HG03520 (cell line): ENCODE results near the gene BTN2A1.
"Not testable (repeated sequence)": the region's sequence is repeated elsewhere in the genome, so short reads cannot be mapped to it uniquely, and the experiment has no call there.

ENCODE experiments used
- ATAC-seq: cut with Tn5 transposase; IDR thresholded peaks from one replicate; pipeline ENCODE4 v1.9.1; 2021; ENCODE audit warnings: mild to moderate bottlenecking, moderate library complexity; ENCODE audit not compliant: unreplicated experiment

Gene BTN2A1

DNA sequence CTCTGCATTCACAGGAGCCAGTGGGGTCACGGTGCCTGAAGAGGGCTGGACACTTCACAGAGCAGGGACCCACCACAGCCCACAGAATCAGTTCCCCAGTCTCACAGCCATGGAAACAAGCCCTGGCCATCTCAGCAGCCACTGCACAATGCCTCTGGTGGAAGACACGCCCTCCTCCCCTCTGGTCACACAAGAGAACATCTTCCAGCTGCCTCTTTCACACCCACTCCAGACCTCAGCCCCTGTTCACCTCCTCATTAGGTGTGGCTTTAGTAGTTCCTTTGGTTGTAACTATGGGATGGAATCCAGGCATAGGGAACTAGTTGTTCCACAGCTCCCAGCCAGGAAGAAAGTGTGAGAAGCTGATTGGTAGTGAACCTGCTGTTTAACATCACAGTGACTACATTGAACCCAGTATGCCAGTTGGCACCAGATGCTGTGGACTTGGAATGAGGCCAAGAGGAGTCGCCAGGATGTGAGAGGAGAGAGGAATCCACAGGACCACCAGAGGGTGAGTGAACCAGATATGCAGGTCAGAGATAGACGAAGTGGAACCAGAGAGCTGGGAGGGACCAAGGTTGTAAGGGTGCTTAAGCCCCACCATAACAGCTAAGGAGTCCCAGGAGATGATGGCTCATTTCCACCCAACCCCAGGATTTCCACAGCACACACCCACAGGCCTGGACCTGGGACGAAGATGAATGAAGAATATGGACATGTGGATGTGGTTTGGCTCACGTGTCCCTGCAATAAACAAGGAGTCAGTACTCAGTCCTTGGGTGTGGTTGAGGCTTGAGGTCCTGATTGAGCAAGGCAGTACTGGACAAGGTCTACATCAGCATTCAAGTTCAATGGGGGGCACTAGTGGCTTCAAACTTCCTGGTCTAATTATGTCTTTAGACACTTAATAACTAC, 26.2 kb upstream of the BTN2A1 start:
- ATAC-seq = no peak

DNA sequence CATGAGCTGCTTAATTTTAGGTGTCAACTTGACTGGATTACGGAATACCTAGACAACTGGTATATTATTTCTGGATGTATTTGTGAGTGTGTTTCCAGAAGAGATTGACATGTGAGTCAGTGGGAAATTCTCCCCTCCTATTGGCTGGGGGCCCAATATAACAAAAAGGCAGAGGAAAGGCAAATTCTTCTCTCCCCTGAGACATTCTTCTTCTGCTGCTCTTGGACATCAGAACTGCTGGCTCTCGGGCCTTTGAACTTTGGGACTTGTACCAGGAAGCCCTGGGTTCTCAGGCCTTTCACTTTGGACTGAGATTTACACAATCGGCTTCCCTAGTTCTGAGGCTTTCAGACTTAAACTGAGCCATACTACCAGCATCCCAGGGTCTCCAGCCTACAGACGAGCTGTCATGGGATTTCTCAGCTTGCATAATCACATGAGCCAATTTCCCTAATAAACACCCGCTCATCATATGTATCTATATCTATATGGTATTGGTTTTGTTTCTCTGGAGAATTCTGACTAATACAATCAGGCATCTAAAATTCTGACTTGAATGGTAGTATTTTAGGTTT, 25.0 kb upstream of the BTN2A1 start:
- ATAC-seq = no peak

- not testable (repeated sequence) for ATAC-seq
Measured at GRCh38 chr6:26433680-26434079, 24.1 kb upstream of the BTN2A1 start.

DNA sequence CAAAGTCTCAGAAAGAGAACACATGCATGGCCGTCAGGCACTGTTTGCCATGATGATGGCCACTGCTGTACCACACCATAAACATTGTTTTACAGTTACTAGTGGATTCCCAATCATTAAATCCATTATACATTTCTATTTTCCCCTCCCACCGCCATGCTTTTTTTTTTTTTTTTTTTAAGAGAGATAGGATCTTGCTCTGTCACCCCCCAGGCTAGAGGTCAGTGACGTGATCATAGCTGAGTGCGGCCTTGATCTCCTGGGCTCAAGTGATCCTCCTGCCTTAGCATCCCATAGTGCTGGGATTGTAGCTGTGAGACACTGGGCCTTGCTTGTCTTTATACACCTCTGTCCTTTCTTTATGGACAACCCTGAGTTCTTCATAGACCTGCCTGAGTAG, 21.7 kb upstream of the BTN2A1 start:
- no peak for ATAC-seq

DNA sequence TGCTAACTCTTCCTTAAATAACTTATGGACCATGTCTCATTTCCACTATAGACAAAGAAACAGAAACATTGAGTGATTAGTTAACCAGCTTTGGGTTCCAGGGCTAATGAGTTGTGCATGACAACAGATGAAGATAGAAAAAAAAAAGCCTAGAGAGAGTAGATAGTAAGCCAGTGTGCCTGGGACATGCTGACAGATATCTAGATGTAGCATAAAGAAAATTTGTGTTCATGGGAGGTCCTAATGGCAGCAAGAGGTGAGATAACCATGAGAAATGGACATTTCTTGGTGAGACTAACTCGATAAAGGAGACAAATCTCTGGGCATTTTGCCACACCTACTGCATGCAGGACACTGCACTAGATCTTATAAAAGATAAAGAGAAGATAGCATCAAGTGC, 20.2 kb upstream of the BTN2A1 start:
- no peak for ATAC-seq

- no peak for ATAC-seq
Measured at GRCh38 chr6:26438000-26438399, 19.8 kb upstream of the BTN2A1 start.

- ATAC-seq = no peak
Measured at GRCh38 chr6:26439151-26440125, 18.3 kb upstream of the BTN2A1 start.

DNA sequence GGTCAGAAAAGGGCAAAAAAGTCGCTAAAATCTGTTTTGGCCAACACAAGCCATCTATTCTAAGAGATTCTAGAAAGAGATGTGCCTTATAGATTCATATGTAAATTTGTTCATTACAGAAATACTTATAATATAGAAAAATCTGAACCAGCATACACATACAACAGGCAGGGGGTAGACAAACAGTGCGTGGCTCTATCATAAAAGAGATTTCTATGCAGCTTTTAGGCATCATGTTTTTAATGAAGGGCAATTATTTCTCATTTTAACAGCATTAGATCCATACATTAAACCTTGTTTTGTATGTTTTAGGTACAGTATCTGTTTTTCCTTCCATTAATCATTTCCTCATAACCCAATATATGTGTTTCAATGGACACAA, 16.8 kb upstream of the BTN2A1 start:
- ATAC-seq = no peak

- no peak for ATAC-seq
Measured at GRCh38 chr6:26441977-26442376, 15.8 kb upstream of the BTN2A1 start.

- ATAC-seq = peak; percentile 48
Measured at GRCh38 chr6:26445934-26446667, 11.7 kb upstream of the BTN2A1 start.

DNA sequence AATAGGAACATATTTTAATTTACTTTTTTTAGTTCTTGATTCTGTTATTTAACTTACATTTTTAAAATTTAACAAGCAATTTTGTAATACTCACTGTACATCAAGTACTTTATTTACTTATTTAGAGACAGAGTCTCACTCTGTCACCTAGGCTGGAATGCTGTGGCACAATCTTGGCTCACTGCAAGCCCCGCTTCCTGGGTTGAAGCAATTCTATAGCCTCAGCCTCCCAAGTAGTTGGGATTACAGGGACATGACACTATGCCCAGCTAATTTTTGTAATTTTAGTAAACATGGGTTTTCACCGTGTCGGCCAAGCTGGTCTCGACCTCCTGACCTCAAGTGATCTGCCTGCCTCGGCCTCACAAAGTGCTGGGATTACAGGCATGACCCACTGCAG, 10.5 kb upstream of the BTN2A1 start:
- ATAC-seq = no peak

- no peak for ATAC-seq
Measured at GRCh38 chr6:26450240-26450639, 7.5 kb upstream of the BTN2A1 start.

DNA sequence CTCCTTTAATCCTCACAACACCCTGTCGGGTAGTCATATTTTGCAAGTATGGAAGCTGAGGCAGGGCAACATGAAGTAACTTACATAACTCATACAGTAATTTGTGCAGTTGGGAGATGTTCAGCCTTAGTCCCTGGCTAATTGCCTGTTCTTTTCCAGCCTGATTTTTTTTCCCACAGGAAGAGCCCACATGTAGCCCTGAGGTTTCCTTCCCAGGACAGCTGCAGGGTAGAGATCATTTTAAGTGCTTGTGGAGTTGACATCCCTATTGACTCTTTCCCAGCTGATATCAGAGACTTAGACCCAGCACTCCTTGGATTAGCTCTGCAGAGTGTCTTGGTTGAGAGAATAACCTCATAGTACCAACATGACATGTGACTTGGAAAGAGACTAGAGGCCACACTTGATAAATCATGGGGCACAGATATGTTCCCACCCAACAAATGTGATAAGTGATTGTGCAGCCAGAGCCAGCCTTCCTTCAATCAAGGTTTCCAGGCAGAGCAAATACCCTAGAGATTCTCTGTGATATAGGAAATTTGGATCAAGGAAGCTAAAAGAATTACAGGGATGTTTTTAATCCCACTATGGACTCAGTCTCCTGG, 5.0 kb upstream of the BTN2A1 start:
- ATAC-seq = no peak

DNA sequence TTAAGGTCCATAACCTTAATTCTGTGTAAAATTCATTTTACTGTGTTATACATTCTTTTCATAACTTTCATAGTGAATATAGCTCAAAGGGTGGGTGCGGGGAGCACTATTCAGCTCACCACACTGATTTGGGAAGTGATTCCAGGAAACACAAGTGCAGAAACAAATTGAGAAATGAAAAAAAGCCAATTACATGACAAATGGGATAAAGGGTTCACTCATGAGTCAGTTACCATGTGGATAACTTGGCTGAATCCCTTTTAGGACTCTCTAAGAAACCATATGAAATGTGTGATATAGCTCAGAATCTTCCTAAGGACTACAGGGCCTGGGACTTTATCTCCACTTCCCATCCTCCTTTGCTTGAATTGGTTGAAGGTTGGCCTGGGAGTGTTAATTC, 3.1 kb upstream of the BTN2A1 start:
- ATAC-seq = no peak

DNA sequence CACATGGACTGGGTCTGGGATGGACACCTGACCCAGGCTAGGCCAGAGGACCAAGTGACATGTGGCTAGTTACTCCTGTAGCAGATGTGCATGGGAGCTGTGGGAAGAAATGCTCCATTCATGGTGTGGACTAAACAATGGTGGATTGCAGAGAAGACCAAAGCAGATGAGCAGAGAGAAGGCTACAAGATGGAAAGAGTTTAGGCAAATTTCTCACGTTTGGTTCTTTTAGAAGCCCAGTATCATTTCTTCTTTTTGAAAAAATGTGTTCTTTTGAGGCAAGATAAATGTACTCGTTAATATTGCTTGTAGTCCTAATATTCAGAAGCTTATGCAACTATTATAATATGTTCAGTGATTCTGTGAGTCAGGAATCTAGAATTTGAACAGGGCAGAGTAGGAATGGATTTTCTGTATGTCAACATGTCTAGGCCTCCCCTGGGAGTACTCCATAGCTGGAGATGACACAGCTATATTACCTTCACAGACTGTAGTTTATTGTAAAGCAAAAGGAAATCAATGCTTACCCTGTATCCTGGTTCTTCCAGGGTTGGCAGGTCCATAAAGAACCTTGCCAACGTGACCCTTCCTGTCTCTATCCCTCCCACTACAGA, 2.3 kb upstream of the BTN2A1 start:
- no peak for ATAC-seq

DNA sequence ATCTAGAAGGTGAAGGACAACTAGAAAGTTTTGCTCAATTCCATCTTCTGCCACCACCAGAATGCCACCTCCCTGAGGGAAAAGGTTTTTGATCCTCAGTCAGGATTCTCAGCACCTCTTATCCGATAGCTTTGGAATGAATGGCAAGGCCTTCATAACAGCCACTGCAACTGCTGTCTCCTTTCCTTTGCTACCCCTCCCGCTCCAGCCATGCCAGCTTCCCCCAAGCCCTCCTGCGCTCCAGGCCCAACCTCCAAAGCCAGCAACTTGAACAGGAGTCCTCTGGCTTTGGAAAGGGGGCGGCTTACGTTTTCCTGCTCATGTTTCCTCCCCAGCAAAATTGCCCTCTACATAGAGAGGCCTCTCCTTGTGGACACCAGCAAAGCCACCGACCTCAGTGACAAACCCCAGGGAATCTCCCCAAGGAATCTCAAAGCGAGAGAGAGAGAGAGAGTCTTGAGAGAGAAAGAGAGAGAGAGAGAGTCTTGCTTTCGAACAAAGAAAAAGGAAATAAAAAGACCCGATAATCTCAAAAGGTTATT, 420 bp upstream of the BTN2A1 start:
- peak; percentile 16 for ATAC-seq

- no peak for ATAC-seq
Measured at GRCh38 chr6:26459023-26459810, 1.5 kb downstream of the BTN2A1 start.

DNA sequence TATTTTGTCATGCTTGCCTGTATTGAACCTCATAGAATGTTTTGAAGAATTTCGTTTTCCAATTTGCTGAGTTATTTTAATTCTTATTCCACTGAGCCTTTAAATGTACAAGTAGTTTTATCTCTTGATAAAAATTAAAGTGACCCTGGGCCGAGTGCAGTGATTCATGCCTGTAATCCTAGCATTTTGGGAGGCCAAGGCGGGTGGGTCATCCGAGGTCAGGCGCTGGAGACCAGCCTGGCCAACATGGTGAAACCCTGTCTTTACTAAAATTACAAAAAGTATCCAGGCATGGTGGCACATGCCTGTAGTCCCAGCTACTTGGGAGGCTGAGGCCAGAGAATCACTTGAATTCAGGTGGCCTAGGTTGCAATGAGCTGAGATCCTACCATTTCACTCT, 3.6 kb downstream of the BTN2A1 start:
- ATAC-seq = not testable (repeated sequence)

- ATAC-seq = no peak
Measured at GRCh38 chr6:26464014-26464413, 6.3 kb downstream of the BTN2A1 start.
